ENCODE data around the gene RMP24.
A peak's percentile ranks its signal among the peaks of the same experiment; 100 is the strongest.
"Not testable (repeated sequence)": the region's sequence is repeated elsewhere in the genome, so short reads cannot be mapped to it uniquely, and the experiment has no call there.

RMP24 gene

GRCh38 chr18:35972197-35973000, at the start of gene RMP24:
RMP24 (plus strand) TSS chr18:35972679.
- peak; percentile 81 to 84 for DNase-seq (ENCODE audit: low read depth in 2 of 2)

- no peak for DNase-seq (ENCODE audit: low read depth in 2 of 2)
These were observed 48.4 kb upstream of the RMP24 start for GRCh38 chr18:35923939-35924684.

- no peak for DNase-seq (ENCODE audit: low read depth in 2 of 2)
These were observed 45.6 kb upstream of the RMP24 start for GRCh38 chr18:35926884-35927283.

GRCh38 chr18:35927430-35927829, 45.0 kb upstream of the RMP24 start:
- no peak for DNase-seq (ENCODE audit: low read depth in 2 of 2)

- no peak for DNase-seq (ENCODE audit: low read depth in 2 of 2)
These were observed 38.5 kb upstream of the RMP24 start for GRCh38 chr18:35933982-35934381.

- DNase-seq (ENCODE audit: low read depth in 2 of 2) = no peak
These were observed 37.6 kb upstream of the RMP24 start for GRCh38 chr18:35934891-35935290.

GRCh38 chr18:35935805-35936204, 36.7 kb upstream of the RMP24 start:
- DNase-seq (ENCODE audit: low read depth in 2 of 2) = no peak

GRCh38 chr18:35936951-35937350, 35.5 kb upstream of the RMP24 start:
- no peak for DNase-seq (ENCODE audit: low read depth in 2 of 2)

GRCh38 chr18:35938158-35938557, 34.3 kb upstream of the RMP24 start:
- no peak for DNase-seq (ENCODE audit: low read depth in 2 of 2)

GRCh38 chr18:35938562-35938961, 33.9 kb upstream of the RMP24 start:
- no peak for DNase-seq (ENCODE audit: low read depth in 2 of 2)

GRCh38 chr18:35939138-35939537, 33.3 kb upstream of the RMP24 start:
- DNase-seq (ENCODE audit: low read depth in 2 of 2) = no peak

- no peak for DNase-seq (ENCODE audit: low read depth in 2 of 2)
These were observed 31.2 kb upstream of the RMP24 start for GRCh38 chr18:35941299-35941698.

GRCh38 chr18:35942133-35942532, 30.3 kb upstream of the RMP24 start:
- no peak for DNase-seq (ENCODE audit: low read depth in 2 of 2)

- no peak for DNase-seq (ENCODE audit: low read depth in 2 of 2)
These were observed 29.8 kb upstream of the RMP24 start for GRCh38 chr18:35942661-35943060.

GRCh38 chr18:35948080-35948479, 24.4 kb upstream of the RMP24 start:
- DNase-seq (ENCODE audit: low read depth in 2 of 2) = no peak

- DNase-seq (ENCODE audit: low read depth in 2 of 2) = no peak
These were observed 23.4 kb upstream of the RMP24 start for GRCh38 chr18:35949090-35949489.

- peak in 1 of 2 donors; percentile 13 for DNase-seq (ENCODE audit: low read depth in 2 of 2)
These were observed 22.4 kb upstream of the RMP24 start for GRCh38 chr18:35949903-35950627.

GRCh38 chr18:35950628-35950982, 21.9 kb upstream of the RMP24 start:
- DNase-seq (ENCODE audit: low read depth in 2 of 2) = no peak

GRCh38 chr18:35953688-35954087, 18.8 kb upstream of the RMP24 start:
- no peak for DNase-seq (ENCODE audit: low read depth in 2 of 2)

- DNase-seq (ENCODE audit: low read depth in 2 of 2) = no peak
These were observed 16.3 kb upstream of the RMP24 start for GRCh38 chr18:35956226-35956625.

- DNase-seq (ENCODE audit: low read depth in 2 of 2) = no peak
These were observed 10.2 kb upstream of the RMP24 start for GRCh38 chr18:35962320-35962719.

GRCh38 chr18:35964319-35964718, 8.2 kb upstream of the RMP24 start:
- DNase-seq (ENCODE audit: low read depth in 2 of 2) = no peak

- not testable (repeated sequence) for DNase-seq (ENCODE audit: low read depth in 2 of 2)
These were observed 4.6 kb upstream of the RMP24 start for GRCh38 chr18:35967866-35968265.
